SW480 (cell line): ENCODE measurements around the gene TET3.

Source experiments
- DNase-seq: peaks from one replicate; pipeline ENCODE4 v3.0.0-alpha.2; 2016; ENCODE audit warnings: low spot score

Gene TET3

DNA sequence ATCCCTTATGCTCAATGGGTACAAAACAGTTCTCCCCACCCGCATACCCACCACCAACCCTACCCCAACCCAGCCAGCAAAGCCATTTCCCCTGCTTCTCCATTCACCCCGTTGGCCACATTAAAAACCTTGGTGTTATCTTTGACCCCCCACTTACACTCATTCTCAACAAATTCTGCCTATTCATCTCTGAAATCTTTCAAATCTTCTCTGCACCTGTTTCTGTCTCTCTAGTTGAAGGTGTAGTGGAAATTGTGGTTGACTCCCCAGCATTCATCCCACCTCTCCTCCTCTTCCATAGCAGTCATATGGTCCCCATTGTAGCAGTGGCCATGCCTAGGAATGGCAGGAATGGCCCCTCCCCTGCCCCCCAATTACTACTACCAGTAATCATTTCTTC lies 20.5 kb upstream of the TET3 start:
- DNase-seq: no peak

DNA sequence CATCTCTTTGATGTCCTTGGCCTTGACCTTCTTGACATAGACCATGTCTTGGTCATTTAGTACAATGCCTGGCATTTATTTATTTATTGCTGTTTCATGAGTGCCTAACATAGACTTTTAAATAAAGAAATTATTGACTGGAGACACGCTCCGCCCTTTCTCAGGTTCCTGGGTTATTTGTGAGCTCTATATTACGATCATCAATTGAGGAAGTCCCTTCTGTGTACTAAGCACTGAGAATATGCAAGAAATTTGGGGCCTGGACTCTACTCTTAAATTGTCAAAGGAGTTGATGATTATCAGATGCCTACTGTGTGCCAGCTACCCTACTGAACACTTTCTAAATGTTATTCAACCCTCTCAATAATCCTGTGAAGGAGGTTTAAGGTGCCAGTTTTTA lies 19.7 kb upstream of the TET3 start:
- no peak for DNase-seq

DNA sequence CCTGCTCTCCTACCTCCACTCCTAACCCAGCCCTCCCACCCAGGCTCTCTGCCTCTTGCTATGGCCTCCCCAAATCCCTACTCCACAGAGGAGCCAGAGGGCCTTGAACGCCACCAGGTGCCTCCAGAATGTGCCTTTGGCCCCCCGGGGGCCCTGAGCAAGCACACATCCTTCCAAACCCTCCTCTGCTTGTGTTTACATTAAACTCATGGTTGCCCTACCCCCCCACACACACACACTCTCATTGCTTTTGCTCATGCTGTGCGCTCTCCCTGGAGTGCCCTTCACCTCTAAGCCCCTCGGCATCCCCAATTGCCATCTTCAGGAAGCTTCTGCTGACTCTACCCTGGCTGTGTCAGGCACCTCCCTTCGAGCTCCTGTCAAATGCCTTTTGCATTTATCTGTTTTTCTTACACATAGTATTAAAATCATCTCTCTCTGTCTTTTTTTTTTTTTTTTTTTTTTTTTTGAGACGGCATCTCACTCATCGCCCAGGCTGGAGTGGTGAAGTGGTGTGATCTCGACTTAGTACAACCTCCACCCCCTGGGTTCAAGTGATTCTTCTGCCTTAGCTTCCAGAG lies 16.3 kb upstream of the TET3 start:
- DNase-seq: no peak

DNA sequence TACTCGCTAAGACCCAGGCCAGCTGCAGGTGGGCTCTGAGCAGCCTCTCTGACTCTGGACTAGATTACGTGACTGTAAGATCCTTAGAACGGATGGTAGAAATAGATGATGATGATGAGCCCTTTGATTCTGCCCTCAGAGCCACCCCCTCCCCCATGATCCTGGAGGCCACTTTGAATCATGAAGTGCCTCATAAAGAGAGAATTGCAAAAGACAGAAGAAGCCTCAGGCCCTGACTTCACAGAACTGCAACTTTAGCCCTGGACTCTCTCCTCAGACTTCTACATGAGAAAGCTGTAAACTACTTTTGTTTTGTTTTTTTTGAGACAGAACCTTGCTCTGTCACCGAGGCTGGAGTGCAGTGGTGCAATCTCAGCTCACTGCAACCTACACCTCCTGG lies 15.4 kb upstream of the TET3 start:
- no peak for DNase-seq

DNA sequence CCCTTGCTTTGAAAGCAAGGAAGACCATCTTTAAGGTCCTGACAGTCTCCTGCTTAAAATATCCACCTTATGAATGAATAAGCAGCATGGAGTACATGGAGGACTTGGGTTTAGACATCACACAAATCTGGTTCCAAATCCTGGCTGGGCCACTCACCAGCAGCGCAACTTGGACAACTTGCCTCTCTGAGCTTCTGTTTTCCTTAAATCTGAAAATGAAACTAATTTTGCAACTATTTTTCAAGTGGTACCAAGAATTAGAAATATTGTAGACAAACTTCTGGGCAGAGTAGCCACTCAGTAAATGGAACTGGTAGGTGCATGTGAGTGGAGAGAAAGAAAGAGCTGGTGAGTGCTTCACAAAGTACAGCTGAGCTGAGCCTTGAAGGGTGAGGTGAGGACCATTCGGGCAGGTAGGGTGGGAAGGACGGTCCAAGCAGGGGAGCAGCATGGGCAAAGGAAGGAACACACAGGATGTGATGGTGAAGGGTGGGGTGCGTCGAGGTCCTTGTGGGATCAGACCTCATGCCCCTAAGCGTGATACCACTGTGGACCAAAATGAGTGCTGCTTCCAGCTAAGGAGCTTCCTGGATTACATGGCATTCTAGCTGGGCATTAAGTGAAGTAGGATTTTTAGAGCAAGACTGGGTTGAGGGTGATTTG lies 14.4 kb upstream of the TET3 start:
- no peak for DNase-seq

DNA sequence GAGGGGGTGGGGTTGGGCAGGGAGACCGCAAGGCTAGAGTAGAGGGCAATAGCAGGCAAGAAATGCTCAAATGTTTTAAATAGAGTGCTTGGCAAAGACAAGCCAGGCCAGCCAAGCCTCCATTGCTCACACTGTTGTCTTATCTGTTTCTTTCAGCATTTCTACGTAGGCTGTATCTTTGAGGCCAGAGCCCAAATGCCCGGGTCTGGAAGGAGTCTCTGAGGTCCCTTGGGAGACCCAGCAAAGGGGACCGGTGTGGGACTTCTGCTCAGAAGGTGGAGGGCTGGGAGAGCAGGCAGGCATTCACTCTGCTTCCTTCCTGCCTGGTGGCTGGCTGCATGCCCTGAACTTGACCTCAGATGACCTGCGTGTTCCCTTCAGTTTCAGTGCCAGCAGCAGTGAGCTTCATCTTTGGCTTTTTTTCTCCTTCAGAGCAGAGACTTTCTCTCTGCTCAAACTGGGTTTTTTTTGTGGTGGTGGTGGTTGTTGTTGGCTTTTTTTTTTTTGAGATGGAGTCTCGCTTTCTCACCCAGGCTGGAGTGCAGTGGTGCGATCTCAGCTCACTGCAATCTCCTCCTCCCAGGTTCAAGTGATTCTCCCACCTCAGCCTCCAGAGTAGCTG lies 13.7 kb upstream of the TET3 start:
- no peak for DNase-seq

GRCh38 chr2:73971722-73972121 lies 13.0 kb upstream of the TET3 start:
- DNase-seq: no peak

- no peak for DNase-seq
Observed at GRCh38 chr2:73972846-73973245, 11.9 kb upstream of the TET3 start.

GRCh38 chr2:73975731-73976130 lies 9.0 kb upstream of the TET3 start:
- DNase-seq: no peak

DNA sequence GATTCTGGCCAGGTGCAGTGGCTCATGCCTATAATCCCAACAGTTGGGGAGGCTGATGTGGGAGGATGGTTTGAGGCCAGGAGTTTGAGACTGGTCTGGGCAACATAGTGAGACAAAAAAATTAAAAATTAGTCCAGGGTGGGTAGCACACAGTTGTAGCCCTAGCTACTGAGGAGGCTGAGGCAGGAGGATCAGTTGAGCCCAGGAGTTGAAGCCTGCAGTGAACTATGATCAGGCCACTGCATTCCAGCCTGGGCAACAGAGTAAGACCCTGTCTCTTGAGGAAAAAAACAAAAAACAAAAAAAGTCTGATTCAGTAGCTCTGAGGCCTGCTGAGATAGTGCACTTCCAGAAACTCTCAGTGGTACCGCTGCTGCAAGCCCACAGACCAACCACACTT lies 7.9 kb upstream of the TET3 start:
- no peak for DNase-seq

DNA sequence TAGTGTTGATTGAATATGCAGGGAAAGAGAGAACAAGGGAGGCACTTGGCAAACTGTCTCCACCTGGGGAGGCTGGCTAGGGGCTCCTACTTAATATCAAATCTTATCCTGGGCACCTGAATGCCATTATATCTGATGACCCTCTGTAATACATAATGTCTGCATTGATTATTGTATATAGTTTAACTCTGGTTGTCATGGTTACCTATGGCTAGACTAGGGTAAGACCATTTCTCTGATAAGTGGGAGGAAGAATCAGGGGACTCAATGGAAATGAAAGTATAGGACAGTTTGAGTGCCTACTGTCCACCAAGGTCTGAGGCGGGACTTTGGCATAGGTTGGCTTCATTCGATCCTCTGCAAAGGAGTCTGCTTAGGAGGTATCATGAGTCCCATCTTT lies 7.2 kb upstream of the TET3 start:
- no peak for DNase-seq

DNA sequence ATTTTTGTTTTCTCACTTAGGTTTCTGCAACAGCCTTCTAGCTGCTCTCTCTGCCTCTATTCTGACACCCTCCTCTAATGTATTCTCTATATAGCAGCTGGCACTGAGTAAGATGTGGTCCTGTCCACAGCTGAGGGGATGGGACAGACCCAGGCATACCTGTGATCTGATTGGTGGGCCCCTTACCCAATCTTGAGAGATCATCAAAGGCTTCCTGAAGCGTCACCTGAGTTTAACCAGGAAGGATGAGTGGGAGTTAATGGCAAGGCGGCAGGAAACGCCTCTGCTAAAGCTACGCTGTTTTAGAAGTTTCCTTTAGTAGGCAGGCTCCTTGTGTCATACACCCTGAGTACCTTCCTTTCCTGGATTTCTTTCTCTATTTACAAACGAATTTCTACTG lies 5.7 kb upstream of the TET3 start:
- DNase-seq: peak; percentile 36

- DNase-seq: no peak
Observed at GRCh38 chr2:73979686-73980085, 5.0 kb upstream of the TET3 start.

GRCh38 chr2:73980566-73980965 lies 4.1 kb upstream of the TET3 start:
- DNase-seq: no peak

GRCh38 chr2:73981081-73982001 lies 3.4 kb upstream of the TET3 start:
- peak; percentile 72 for DNase-seq

- DNase-seq: no peak
Observed at GRCh38 chr2:73982140-73982617, 2.5 kb upstream of the TET3 start.

DNA sequence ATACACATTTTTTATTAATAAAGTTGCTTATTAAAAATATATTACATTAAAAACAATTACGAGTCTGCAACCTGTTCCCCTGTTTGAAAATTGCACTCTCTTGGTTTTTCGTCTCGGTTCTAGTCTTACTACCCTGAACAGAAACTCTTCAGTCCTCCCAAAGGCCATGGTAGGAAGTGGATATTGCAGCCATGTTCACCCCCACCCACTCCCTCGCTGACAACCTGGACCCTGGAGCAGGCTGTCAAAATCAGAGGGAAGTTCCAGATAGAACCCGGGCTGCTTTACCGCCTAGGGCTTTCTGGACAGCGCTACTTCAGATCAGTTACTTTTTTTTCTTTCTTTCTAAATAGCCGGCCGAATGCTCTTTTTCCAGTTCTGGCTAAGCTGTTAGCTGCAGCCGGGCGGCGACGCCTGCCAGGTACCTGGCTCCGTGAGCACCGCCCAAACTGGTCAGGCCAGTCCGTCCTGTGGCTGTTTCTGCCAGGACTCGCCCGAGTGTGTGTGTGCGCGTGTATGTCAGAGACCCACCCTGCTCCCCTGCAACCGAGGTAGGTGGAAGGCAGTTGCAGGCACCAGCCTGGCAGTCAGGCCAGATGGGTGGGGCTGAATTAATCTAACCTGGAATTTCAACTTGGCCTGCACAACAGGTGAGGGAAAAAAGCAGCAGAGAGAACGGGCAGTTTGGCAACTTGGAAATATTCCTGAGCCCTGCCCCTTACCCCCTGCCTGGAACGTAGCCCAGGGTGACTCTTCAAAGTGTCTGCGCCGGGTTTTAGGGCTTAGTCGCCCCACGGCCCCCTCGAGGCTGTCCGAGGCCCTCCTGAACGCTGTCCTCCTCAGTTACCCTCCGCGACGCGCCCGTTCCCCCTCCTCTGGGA lies 1.1 kb upstream of the TET3 start:
- peak; percentile 88 for DNase-seq

DNA sequence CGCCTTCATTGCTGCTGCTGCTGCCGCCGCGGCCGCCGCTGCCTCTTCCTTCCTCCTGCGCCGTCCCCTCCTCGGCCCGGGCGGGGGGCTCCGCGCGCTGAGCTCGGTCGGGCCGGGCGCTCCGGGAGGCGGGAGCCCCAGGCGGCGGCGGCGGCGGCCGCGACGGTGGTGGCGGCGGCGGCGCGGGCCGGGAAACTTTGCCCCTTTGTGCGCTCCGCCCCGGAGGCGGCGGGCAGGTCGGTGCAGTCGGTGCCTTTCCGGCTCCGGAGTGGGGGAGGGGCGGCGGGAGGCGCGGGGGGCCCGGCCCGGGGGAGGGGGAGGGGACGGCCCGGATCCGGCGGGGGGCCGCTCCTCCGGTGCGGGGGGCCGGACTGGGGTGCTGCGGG lies 205 bp downstream of the TET3 start:
- DNase-seq: peak; percentile 43

DNA sequence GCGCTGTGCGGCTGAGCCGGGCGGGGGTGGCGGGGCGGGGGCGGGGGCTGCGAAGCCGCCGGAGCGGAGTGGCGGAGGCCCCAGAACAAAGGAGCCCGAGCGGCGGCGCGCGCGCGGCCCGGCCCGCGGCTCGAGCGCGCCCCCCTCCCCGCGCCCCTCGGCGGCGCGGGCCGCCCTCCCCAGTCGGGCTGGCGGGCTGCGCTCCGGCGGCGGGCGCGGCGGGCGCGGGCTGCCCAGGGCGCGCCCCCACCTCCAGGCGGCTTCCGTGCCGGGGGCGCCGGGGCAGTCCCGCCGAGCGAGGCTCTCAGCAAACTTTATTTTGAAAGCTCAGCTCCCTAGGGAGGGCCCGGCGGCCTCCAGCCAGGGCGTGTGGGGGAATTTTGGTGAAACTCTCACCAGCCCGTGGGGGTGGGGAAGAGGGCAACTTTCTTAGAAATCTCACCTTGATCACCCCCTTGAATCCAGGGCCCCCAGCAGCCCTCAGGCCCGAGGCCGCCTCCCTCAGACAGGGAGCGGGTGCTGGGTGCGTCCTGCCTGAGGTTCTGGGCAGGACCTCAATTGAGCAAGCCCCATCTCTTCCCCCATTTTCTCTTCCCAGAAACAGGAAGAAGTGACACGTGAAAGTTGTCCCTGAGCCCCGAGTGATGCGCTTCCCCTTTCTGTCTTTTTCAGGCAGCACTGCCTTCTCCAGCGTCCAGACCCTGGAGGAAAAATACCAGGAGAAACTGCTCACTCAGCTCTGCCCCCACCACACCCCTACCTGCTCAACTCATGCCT lies 786 bp downstream of the TET3 start:
- peak; percentile 33 for DNase-seq

DNA sequence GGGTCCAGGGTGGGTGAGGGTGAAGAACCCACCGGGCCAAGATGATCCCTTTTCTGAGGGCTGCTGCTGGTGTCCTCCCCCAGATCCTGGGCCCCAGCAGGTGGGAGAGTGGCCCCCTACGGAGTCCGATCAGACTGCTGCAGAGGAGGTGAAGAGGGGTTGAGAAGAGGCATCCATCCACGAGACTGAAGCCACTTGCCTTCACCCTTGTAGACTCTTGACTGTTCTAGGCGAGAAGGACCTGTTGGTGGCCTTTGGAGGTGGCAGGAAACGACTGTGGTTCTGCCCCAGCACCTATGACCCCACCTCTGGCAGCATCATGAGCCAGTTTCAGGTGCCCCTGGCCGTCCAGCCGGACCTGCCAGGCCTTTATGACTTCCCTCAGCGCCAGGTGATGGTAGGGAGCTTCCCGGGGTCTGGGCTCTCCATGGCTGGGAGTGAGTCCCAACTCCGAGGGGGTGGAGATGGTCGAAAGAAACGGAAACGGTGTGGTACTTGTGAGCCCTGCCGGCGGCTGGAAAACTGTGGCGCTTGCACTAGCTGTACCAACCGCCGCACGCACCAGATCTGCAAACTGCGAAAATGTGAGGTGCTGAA lies 1.5 kb downstream of the TET3 start:
- no peak for DNase-seq
